ENCODE data around the gene ADCY2. TPM values are rescaled to one million over a fixed set of nuclear protein-coding genes. Genes with fewer than 3 reads are reported as not detected.

Gene ADCY2
- total RNA-seq, 1 experiment from 2014 or later: 31.3 TPM

- peaks cover 13 to 44% (median 20%) of the 10 kb centered on the region in 3 experiments for H3K36me3 Mint-ChIP-seq (ENCODE audit: insufficient read depth in 1 of 3, low read depth in 3 of 3)
- H3K9me3 ChIP-seq (ENCODE audit: control insufficient read depth, low read depth, low read length): no peaks in the 10 kb centered on the region
- H3K79me1 ChIP-seq (ENCODE audit: insufficient read depth, low read depth, low read length, poor library complexity, severe bottlenecking): peaks cover 2% of the 10 kb centered on the region
These were observed 75.8 kb downstream of the ADCY2 start for GRCh38 chr5:7471710-7472109.

More at GRCh38 chr5:7471710-7472109, 75.8 kb downstream of the ADCY2 start:
- H3K9me3 Mint-ChIP-seq: peaks cover 21 to 29% of the 10 kb centered on the region in 2 experiments
- no peak overlapping the region for H2AK5ac ChIP-seq (ENCODE audit: insufficient read length, low read length)
- H4K8ac ChIP-seq (replicated peaks; ENCODE audit: insufficient read length, low read depth, low read length): no peak overlapping the region
- WGBS (ENCODE audit: extremely low coverage, insufficient read length, low lambda C conversion rate): no CpG with 5 or more reads among the region's 1 CpG
- no peak overlapping the region for H2BK5ac ChIP-seq (ENCODE audit: insufficient read length, low read length)
- no peak overlapping the region for H2BK15ac ChIP-seq (ENCODE audit: low read depth, low read length)
- no peak for DNase-seq
- no peak overlapping the region for H3K27ac ChIP-seq (ENCODE audit: insufficient read length, low read depth, low read length)
- H2AFZ ChIP-seq (ENCODE audit: low read length): no peak overlapping the region
- H4K5ac ChIP-seq (ENCODE audit: insufficient read length, low read depth, low read length): no peak overlapping the region
- no peak for TF ChIP-seq CTCF (conservative IDR thresholded peaks at IDR 0.05)
- no peak overlapping the region for H3K18ac ChIP-seq (ENCODE audit: insufficient read length, low read depth, low read length)
- H2BK12ac ChIP-seq (ENCODE audit: insufficient read length, low read depth, low read length): no peak overlapping the region
- no peak overlapping the region for H3K14ac ChIP-seq (ENCODE audit: insufficient read depth, low read length)
- no peaks in the 10 kb centered on the region for H3K27me3 Mint-ChIP-seq (ENCODE audit: low read depth)
- H2BK20ac ChIP-seq (ENCODE audit: low read depth, low read length, poor library complexity, severe bottlenecking): no peak overlapping the region
- H3K4me1 Mint-ChIP-seq: peaks cover 30 to 31% of the 10 kb centered on the region in 2 experiments
- no peaks in the 10 kb centered on the region for H3K27me3 ChIP-seq (ENCODE audit: insufficient read depth, low read length)
- H4K91ac ChIP-seq (ENCODE audit: insufficient read length, low read depth, low read length): no peak overlapping the region
- H3T11ph ChIP-seq (ENCODE audit: low read length): no peak overlapping the region
- no peaks in the 10 kb centered on the region for H4K20me1 ChIP-seq (ENCODE audit: control insufficient read depth, insufficient read depth, insufficient read length)
- H3K4me3 Mint-ChIP-seq: no peak overlapping the region
- peaks cover 7% of the 10 kb centered on the region; the same call in 1 of the 2 replicates for H3K79me2 ChIP-seq (ENCODE audit: insufficient read depth, low read length)
- no peak overlapping the region for H2BK120ac ChIP-seq (ENCODE audit: low read depth, low read length, poor library complexity, severe bottlenecking)
- no peaks in the 10 kb centered on the region for H3K23me2 ChIP-seq (ENCODE audit: insufficient read length, low read depth, low read length, poor library complexity, severe bottlenecking)
- H3K56ac ChIP-seq (ENCODE audit: insufficient read length, low read depth, low read length): no peak overlapping the region
- no peak overlapping the region for H3K9ac ChIP-seq (ENCODE audit: extremely low read depth, insufficient read length, low read length)
- H3K27ac Mint-ChIP-seq: no peak overlapping the region
- no peak overlapping the region for H3K23ac ChIP-seq (ENCODE audit: insufficient read length, low read depth, low read length)
- H3K4ac ChIP-seq (ENCODE audit: low read depth, low read length): no peak overlapping the region
- peaks cover 13% of the 10 kb centered on the region for H3K4me1 ChIP-seq (ENCODE audit: insufficient read depth, low read length)
- H3K4me2 ChIP-seq (ENCODE audit: insufficient read depth, insufficient read length, low read length): no peak overlapping the region

All from H9 (cell line).